ENCODE data around the gene BCAM.

The BCAM gene

DNA sequence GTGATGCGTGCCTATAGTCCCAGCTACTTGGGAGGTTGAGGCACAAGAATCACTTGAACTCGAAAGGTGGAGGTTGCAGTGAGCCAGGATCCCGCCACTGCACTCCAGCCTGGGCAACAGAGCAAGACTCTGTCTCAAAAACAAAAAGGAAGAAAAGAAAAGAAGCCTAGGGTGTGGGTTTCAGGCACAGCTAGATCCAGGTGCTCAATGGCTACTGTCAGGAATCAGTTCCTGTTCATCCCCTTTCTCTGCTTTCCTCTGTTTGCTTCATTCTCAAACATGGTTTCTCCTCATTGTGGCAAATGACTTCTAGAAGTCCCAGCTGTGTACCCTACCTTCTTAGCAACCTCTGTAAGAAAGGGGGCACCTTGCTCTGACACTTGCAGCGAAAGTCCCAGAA is 25.4 kb upstream of the BCAM start:
- no peak for TF ChIP-seq CTCF (IDR thresholded peaks at IDR 0.05; ENCODE audit: insufficient read depth, low read length)
- no peak for TF ChIP-seq GABPA (IDR thresholded peaks at IDR 0.05; ENCODE audit: low read depth)
- TF ChIP-seq POLR2AphosphoS5 (IDR thresholded peaks at IDR 0.05; ENCODE audit: low read depth) = no peak
- TF ChIP-seq SPI1 (IDR thresholded peaks at IDR 0.05; ENCODE audit: borderline replicate concordance, low read depth) = no peak
- TF ChIP-seq, protein P1, sequence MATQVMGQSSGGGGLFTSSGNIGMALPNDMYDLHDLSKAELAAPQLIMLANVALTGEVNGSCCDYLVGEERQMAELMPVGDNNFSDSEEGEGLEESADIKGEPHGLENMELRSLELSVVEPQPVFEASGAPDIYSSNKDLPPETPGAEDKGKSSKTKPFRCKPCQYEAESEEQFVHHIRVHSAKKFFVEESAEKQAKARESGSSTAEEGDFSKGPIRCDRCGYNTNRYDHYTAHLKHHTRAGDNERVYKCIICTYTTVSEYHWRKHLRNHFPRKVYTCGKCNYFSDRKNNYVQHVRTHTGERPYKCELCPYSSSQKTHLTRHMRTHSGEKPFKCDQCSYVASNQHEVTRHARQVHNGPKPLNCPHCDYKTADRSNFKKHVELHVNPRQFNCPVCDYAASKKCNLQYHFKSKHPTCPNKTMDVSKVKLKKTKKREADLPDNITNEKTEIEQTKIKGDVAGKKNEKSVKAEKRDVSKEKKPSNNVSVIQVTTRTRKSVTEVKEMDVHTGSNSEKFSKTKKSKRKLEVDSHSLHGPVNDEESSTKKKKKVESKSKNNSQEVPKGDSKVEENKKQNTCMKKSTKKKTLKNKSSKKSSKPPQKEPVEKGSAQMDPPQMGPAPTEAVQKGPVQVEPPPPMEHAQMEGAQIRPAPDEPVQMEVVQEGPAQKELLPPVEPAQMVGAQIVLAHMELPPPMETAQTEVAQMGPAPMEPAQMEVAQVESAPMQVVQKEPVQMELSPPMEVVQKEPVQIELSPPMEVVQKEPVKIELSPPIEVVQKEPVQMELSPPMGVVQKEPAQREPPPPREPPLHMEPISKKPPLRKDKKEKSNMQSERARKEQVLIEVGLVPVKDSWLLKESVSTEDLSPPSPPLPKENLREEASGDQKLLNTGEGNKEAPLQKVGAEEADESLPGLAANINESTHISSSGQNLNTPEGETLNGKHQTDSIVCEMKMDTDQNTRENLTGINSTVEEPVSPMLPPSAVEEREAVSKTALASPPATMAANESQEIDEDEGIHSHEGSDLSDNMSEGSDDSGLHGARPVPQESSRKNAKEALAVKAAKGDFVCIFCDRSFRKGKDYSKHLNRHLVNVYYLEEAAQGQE (IDR thresholded peaks at IDR 0.05; ENCODE audit: insufficient replicate concordance, low read depth) = no peak
- Histone ChIP-seq H3K27me3 (ENCODE audit: insufficient read depth, poor library complexity, severe bottlenecking) (no peaks in the 10 kb centered on the region), H3K4me3 (replicated peaks; ENCODE audit: insufficient read depth, low read length) (no peak overlapping the region), H3K27ac (replicated peaks) (no peak overlapping the region)
- no peak for DNase-seq (ENCODE audit: low read depth in 1 of 2, low spot score in 1 of 2)

- TF ChIP-seq, protein P1 (IDR thresholded peaks at IDR 0.05; ENCODE audit: insufficient replicate concordance, low read depth) = no peak
- no peak for TF ChIP-seq SPI1 (IDR thresholded peaks at IDR 0.05; ENCODE audit: borderline replicate concordance, low read depth)
- TF ChIP-seq GABPA (IDR thresholded peaks at IDR 0.05; ENCODE audit: low read depth) = no peak
- no peak for TF ChIP-seq CTCF (IDR thresholded peaks at IDR 0.05; ENCODE audit: insufficient read depth, low read length)
- no peak for TF ChIP-seq POLR2AphosphoS5 (IDR thresholded peaks at IDR 0.05; ENCODE audit: low read depth)
- Histone ChIP-seq H3K4me3 (replicated peaks; ENCODE audit: insufficient read depth, low read length) (no peak overlapping the region), H3K27ac (replicated peaks) (no peak overlapping the region), H3K27me3 (ENCODE audit: insufficient read depth, poor library complexity, severe bottlenecking) (no peaks in the 10 kb centered on the region)
- no peak for DNase-seq (ENCODE audit: low read depth in 1 of 2, low spot score in 1 of 2)
These were observed 23.6 kb upstream of the BCAM start for GRCh38 chr19:44785271-44785670.

DNA sequence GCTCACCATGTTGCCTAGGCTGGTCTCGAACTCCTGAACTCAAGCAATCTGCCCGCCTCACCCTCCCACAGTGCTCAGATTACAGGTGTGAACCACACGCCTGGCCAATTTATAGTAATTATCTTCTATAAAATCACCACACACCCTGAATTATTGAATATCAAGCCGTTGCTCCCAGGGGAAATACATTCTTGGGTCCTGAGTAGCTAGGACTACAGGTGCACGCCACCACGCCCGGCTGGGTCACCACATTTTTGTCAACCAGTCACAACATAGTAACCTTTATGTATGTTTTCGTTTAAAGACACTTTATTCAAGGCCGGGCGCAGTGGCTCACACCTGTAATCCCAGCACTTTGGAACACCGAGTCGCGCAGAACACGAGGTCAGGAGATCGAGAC is 22.9 kb upstream of the BCAM start:
- H3K4me3 ChIP-seq (replicated peaks; ENCODE audit: insufficient read depth, low read length) = no peak overlapping the region
- no peak for TF ChIP-seq GABPA (IDR thresholded peaks at IDR 0.05; ENCODE audit: low read depth)
- TF ChIP-seq CTCF (IDR thresholded peaks at IDR 0.05; ENCODE audit: insufficient read depth, low read length) = no peak
- no peak for TF ChIP-seq SPI1 (IDR thresholded peaks at IDR 0.05; ENCODE audit: borderline replicate concordance, low read depth)
- TF ChIP-seq POLR2AphosphoS5 (IDR thresholded peaks at IDR 0.05; ENCODE audit: low read depth) = no peak
- TF ChIP-seq, protein P1 (IDR thresholded peaks at IDR 0.05; ENCODE audit: insufficient replicate concordance, low read depth) = no peak
- H3K27me3 ChIP-seq (ENCODE audit: insufficient read depth, poor library complexity, severe bottlenecking) = no peaks in the 10 kb centered on the region
- H3K27ac ChIP-seq (replicated peaks) = no peak overlapping the region
- no peak for DNase-seq (ENCODE audit: low read depth in 1 of 2, low spot score in 1 of 2)
